Superior temporal gyrus (tissue), 1 donor: ENCODE data around the gene POLR3E.
"Not testable (repeated sequence)": the region's sequence is repeated elsewhere in the genome, so short reads cannot be mapped to it uniquely, and the experiment has no call there.

Source experiments
- DNase-seq: peaks from one replicate; pipeline ENCODE4 v3.0.0-alpha.2; 2016; ENCODE audit errors: extremely low spot score

The POLR3E gene

DNA sequence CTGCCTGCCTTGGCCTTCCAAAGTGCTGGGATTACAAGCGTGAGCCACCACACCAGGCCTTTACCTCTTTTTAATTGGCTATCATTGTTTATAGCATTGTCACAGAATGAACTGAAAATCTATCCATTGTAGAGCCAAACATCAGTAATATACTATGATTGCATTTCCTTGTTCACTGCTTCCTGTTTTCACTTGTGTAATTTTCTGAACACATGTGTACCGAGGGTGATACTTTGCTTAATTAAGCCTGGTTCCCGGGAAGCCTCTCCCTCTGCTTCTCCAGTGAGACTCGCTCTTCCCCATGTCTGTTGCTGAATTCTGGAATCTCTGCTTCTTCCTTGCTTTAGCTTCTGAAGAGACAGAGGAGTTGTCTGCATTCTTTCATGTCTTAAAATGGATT lies 33.1 kb downstream of the POLR3E start:
- no peak for DNase-seq

DNA sequence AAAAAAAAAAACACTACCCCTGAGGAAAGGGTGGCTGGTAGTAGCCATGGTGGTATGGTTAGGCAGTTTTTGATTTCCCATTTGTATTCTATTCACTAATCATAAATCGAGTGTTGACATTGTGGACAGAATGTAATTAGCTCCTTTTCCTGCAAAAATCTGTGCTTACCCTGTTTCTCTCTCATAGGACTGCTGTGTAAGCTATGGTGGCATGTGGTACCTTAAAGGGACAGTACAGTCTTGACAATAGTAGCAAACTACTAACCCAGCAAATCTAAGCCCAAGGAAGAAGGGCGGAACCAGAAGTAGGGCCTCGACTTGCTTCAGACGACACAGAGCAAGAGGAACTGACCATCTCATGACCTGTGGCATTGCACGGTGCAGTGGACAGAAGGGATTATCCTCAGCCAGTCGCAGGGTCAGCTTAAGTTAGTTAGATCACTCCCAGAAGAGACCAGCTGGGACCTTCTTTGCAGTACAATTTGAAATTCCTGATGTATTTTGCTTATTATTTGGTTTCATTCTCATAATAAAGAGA lies 36.3 kb downstream of the POLR3E start:
- no peak for DNase-seq

DNA sequence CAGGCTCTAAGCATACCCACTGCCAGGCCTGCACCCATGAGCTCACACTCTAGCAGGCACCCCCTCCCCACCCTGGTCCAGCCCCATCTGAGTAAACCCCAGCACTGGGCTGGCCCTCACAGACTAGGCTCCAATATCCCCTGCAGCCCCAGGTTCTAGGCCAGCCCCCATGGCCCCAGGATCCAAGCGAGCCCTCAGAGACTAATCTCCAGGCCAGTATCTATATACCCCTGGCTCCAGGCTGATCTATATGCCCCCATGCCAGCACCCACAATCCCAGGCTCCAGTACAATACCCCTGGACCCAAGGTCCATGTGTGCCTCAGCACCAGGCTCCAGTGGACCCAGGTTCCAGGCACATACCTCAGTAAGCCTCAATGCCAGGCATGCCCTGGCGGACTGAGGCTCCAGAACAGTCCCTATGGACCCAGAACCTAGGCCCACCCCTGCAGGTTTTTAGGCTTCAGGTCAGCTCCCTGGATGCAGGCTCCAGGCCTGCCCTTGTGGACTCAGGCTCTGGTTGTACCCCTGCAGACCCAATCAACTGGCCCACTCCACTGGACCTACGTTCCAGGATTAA lies 38.5 kb downstream of the POLR3E start:
- no peak for DNase-seq

DNA sequence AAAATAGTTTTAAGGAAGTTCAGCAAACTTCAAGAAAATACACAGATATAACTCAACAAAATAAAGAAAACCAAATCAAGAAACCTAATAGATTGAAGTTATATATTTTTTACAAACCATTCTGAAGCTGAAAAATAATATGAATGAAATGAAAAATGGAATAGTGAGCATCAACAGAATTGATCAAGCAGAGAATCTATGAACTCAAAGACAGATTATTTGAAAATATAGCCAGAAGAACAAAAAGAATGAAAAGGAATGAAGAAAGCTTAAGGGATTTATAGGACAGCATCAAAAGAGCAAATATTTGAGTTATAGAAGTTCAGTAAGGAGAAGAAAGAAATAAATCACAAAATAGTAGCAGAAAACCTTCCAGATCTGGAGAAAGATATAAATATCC lies 39.4 kb downstream of the POLR3E start:
- no peak for DNase-seq

DNA sequence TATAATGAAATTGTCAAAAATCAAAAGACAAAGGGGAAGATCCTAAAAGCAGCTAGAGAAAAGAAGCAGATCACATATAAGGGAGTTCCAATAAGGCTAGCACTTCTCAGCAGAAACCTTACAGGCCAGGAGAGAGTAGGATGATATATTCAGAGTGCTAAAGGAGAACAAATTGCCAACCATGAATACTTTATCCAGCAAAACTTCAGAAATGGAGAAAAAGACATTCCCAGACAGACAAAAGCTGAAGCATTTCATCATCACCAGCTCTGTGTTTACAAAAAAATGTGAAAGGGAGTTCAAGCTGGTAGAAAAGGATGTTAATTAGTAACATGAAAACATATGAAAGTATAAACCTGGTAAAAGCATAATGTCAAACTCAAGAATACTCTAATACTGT lies 39.8 kb downstream of the POLR3E start:
- DNase-seq: no peak

DNA sequence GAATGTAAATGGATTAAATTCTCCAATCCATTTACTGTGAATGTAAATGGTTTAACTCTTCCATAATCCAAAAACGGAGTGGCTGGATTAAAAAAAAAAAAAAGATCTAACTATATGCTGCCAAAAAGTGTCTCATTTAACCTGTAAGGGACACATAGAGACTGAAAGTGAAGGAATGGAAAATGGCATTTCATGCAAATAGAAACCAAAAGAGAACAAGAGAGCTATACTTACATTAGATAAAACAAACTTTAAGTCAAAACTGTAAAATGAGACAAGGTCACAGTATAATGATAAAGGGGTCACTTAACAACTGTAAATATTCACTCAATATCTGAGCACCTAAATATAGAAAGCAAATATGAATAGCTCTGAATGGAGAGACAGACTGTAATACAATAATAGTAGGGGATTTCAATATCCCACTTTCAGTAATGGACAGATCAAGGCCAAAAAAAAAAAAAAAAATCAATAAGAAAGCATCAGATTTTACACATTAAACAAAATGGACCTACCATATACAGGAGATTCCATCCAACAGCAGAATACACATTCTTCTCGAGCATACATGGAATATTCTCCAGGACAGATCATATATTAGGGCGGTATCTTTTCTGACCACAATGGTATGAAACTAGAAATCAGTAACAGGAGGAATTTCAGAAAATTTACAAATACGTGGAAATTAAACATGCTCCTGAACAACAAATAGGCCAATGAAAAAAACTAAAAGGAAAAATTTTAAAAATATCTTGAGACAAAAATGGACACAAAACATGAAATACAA lies 40.8 kb downstream of the POLR3E start:
- DNase-seq: no peak

DNA sequence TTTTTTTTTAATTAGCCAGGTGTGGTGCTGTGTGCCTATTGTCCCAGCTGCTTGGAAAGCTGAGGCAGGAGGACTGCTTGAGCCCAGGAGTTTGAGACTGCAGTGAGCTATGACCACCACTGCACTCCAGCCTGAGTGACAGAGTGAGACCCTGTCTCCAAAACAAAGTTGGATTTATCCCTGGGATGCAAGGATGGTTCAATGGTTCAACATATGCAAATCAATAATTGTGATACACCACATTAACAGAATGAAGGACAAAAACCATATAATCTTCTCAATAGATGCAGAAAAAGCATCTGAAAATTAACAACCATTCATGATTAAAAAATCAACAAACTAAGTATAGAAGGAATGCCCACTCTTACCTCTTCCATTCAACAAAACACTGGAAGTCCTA lies 43.7 kb downstream of the POLR3E start:
- no peak for DNase-seq

DNA sequence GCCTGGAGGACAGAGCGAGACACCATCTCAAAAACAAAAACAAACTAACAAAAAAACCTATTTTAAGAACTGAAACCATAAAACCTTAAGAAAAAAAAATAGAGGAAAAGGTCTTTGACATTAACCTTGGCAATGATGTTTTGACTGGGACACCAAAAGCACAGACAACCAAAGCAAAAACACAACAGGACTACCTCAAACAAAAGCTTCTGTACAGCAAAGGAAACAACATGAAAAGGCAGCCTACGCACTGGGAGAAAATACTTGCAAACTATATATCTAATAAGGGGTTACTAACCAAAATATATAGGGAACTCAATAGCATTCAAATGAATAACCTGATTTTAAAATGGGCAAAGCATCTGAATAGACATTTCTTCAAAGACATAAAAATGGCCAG lies 44.9 kb downstream of the POLR3E start:
- DNase-seq: no peak

DNA sequence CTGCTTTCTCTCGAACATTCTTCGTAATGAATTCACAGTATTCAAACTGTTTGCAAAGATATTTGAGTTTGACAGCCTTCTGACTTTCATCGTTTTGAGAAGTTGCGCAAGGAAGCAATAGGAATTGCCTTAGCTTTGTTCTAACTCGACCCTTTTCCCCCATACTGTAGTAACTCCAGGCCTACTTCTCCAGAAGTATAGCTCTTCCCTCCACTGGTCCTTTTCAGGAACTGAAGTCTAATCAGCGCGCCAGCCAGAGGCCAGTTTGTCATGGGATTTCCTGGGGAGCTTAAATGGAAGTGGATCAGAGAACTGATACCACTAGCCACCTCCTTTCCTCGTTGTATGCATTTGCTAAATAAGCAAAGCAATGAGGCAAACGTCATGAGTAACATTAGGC lies 49.3 kb downstream of the POLR3E start:
- DNase-seq: no peak

DNA sequence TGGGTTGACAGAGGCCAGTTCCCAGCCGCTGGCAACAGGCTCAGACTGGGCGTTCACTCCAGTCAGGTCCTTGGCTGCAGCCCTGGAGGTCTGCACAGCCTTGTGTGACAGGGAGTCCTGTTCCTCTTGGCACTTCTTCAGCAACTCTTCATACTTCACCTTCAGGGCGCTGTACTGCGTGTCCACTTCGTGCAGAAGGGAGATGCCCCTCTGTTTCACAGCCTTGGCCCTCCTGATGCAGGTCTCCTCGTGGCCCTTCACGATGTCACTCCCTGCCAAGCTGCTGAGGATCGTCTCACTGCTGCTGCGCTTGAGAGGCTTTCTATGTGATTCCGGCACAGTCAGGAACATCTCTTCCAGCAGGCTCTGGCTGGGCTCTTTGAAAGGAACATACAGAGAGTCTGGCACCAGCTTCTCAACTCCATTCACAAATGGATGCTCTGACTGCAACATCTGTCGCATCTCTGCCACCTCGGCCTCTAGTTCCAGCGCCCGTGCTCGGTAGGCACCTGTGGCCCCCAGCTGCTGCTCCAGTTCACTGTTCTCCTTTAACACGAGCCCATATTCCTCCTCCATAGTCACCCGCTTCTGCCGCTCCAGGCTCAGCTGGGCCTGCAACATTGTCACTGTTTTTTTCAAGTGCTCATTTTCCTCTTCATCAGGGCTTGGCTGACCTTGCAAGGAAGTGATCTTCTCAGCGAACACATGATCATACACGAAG lies 50.1 kb downstream of the POLR3E start:
- no peak for DNase-seq

DNA sequence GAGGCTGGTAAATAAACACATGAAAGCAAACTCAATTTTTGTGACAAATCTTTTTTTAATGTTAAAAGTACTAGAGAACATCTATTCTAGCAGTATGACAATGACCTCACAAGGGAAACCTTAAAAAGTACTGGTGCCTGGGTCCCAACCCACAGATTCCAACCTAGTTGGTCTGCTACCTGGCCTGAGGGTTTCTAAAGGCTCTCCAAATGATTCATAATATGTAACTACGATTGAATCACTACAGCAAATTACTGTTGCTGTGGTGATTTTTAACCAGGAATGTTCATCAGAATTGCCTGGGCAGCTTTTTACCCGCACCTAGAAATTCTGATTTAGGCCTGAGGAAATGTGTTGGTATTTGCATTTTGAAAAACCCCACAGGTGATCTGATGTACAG lies 51.1 kb downstream of the POLR3E start:
- DNase-seq: no peak

DNA sequence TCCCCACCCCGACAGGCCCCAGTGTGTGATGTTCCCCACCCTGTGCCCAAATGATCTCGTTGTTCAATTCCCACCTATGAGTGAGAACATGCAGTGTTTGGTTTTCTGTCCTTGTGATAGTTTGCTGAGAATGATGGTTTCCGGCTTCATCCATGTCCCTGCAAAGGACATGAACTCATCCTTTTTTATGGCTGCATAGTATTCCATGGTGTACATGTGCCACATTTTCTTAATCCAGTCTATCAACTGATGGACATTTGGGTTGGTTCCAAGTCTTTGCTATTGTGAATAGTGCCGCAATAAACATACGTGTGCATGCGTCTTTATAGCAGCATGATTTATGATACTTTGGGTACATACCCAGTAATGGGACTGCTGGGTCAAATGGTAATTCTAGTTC lies 53.8 kb downstream of the POLR3E start:
- not testable (repeated sequence) for DNase-seq

DNA sequence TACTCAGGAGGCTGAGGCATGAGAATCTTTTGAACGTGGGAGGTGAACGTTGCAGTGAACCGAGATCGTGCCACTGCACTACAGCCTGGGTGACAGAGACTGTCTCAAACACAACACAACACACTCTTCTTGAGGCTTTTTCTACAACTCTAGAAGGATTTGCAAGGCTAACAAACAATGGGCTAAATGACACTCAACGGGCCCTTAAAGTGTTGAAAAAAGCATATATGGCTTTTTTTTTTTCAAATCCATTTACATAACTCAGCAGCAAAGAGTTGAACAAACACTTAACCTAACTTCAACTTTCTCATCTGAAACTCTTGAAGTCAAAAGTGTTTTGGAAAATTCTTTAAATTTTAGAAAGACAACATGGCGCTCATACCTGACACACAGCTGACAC lies 54.9 kb downstream of the POLR3E start:
- no peak for DNase-seq

DNA sequence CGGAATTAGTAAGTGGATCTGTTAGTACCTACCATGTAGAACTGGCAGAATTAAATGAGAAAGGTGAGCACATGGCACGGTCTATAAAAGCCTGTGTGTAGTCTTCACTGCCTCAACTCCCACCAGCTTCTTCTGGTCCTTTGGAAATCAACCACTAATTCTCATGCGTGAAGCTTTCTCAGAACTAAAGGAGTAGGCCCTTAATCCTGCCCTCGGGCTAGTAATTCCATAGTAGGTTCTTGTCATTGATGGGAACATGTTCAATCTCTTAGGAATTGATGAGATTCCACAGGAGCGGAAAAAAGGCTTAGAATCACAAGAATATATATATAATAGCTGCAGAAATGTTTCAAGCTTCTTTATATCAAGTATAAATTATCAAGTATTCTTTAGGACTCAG lies 55.5 kb downstream of the POLR3E start:
- DNase-seq: no peak

DNA sequence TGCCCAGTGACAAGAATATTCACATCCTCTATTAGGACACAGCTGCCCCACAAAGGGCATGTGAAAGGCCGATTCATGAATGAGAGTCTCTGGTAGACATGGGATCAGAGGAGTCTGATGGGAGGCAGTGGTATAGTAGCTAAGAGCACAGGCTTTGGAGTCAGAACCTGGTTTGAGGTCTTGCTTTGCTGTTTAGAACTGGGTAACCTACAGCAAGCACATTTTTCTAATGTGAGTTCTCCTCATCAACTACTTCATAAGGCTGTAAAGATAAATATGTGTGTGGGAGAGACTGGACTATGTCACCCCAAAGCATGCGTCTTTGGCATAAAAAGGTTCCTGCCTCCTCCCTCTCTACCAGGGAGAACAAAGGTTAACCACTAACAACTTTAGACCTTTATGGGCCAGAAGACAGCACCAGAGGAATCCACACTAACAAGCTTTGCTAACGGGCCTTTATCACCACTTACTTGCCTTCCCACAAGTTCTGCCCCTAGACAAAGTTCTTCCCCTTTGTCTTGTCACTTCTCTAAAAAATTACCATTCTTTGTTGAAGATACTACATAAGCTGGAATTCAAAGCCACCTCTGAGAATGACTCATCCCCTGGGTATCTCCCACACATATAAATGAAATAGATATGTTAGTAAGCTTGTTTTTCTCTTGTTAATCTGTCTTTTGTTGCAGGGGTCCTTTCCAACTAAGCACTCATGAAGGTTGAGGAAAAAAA lies 56.1 kb downstream of the POLR3E start:
- no peak for DNase-seq

DNA sequence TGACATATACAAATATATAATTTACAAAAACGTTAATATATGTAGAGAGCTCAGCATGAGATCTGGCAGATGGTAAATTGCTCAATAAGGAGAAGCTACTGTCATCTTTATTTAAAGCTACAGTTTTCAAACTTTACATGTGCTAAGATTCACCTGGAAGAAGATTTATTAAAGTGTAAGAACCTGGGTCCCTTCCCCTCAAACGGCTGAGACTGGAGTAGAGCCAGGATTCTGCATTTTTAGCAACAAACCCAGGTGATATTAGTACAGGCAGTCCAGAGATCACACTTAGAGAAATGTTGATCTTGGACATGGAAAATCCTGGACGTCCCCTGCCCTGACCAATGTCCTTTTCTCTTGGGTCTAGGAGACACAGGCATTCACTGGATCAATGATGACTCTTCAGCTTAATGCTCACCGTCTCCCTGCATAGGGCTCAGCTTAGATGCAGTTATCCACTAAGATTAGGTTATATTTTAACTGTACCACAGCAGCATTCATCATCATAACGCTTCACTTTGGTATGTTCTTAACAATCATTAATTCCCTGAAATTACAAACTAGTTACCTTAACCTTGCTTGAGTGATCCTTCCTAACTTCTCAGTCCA lies 56.8 kb downstream of the POLR3E start:
- DNase-seq: no peak

DNA sequence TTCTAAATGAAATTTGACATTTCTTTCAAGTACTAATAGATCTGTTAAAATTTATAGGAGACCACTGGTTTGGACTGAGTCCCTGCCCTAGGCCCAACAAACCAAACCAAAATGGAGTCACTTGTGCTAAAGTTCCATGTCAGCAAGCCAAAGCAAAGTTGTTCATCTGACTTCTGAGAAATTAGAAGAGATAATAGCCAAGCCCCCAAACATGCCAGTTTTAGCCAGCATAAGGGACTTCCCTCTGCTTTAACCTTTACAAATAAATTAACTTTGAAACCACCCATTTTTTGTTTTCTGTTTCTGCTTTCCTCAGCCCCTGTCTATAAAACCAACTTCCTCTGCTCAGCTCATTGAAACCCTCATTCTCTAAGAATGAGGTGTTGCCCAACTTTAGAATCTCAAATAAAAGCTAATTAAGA lies 58.3 kb downstream of the POLR3E start:
- DNase-seq: no peak

DNA sequence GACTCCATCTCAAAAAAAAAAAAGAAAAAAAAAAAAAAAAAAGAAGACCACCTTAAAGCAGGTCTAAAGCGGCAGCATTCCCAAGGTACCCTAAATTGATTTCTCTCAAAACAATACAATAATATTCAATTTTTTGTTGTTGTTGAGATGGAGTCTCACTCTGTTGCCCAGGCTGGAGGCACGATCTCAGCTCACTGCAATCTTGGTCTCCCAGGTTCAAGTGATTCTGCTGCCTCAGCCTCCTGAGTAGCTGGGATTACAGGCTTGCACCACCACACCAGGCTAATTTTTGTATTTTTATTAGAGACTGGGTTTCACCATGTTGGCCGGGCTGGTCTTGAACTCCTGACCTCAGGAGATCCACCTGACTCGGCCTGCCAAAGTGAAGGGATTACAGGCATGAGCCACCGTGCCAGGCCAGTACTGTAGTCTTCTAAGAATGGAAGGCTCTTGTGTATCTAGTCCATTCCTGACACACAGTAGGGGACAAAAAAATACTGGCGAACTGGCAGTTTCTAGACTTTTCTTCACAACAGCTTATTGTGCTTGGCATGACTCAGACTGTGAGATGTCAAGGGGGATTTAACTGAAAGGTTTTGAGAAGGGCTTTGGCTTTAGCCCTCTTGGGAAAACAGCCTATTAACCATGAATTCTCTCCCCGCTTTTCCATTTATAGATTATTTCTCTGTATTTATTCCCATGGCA lies 59.9 kb downstream of the POLR3E start:
- no peak for DNase-seq

DNA sequence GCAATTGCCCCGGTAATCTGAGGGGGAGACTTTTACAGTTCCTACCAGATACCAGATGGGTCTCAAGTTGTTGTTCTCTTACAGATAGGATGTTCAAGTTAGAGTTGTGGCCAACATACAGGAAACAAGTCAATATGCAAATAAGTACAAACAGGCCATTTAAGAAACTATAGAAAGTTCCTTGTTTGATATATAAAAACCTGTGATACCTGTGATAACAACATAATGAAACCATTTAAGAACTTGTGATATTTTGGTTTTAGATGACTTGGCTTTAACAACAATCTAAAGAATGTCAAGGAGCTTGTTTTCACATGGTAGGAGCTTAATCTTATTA lies 60.4 kb downstream of the POLR3E start:
- no peak for DNase-seq

DNA sequence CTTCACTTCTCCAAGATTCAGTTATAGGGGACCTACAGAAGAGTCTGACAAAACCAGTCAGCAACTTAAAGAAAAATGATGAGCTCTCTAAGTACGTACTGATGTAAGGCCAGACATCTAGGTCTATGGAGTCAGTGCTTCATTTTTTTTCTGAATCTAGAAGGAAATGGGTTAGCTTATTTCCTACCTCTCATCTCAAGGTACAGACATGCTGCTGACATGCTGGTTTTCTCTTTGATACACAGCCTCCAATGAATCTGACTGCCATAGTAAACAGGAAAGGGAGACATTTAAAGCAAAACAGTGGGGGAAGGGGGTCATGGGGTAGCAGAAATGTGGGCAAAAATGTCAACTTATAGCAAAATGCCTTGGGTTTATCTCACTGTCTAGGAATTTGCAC lies 60.8 kb downstream of the POLR3E start:
- DNase-seq: no peak

DNA sequence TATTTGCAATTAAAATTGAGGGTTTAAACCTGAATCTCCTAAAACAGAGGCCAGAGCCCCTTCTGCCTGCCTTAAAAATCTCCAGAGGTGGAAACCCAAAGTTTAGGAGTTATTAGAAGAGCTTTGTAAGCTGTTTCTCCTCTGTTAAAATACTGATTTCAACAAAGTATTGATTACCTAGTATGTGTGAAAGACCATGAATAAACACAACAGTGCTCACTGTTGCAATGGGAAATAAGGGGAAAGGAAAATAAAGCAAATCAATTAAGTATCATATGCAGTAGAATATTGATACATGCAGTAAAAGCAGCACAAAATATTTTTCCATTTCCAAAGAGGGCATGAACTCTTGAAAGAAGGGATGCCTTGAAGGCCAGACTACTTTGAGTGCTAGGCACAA lies 62.5 kb downstream of the POLR3E start:
- no peak for DNase-seq
